Epithelial cell of proximal tubule (primary cell): ENCODE measurements around the gene STAT3. TPM values are rescaled to one million over a fixed set of nuclear protein-coding genes. Genes with fewer than 3 reads are reported as not detected.
A peak's percentile ranks its signal among the peaks of the same experiment; 100 is the strongest.

Experiments
- DNase-seq: peaks from one replicate; pipeline ENCODE4 v3.0.0-alpha.2; 2011; ENCODE audit warnings: low read depth
- H3K4me3 ChIP-seq: 2 replicates; pipeline ENCODE4 v1.5.1; 2011; ENCODE audit warnings: low read depth, mild to moderate bottlenecking, low read length
- CTCF ChIP-seq: conservative IDR thresholded peaks from 2 replicates; pipeline ENCODE4 v1.5.1; 2012; ENCODE audit warnings: low read depth, mild to moderate bottlenecking, low read length
- total RNA-seq: library from RNA; depleted of rRNA; stranded (reverse); fragments of >200 nt; gene quantifications from 2 replicates; pipeline ENCODE4 v1.2.3, GENCODE V29; 2015

Gene STAT3
- total RNA-seq, 1 donor from 2014 or later: 63.0 TPM

- TF ChIP-seq CTCF: no peak
- no peak overlapping the region for H3K4me3 ChIP-seq
- DNase-seq: no peak
These were observed 70.9 kb downstream of the STAT3 start for GRCh38 chr17:42317266-42317845.

- DNase-seq: no peak
- H3K4me3 ChIP-seq: no peak overlapping the region
- TF ChIP-seq CTCF: no peak
These were observed 71.5 kb downstream of the STAT3 start for GRCh38 chr17:42316755-42317154.

- H3K4me3 ChIP-seq: no peak overlapping the region
- no peak for TF ChIP-seq CTCF
- DNase-seq: no peak
These were observed 72.7 kb downstream of the STAT3 start for GRCh38 chr17:42315402-42316156.

GRCh38 chr17:42313773-42314566 is 74.3 kb downstream of the STAT3 start:
- no peak for DNase-seq

GRCh38 chr17:42313389-42313772 is 74.9 kb downstream of the STAT3 start:
- H3K4me3 ChIP-seq: no peak overlapping the region
- DNase-seq: no peak
- TF ChIP-seq CTCF: no peak

More at GRCh38 chr17:42313773-42314566, 74.3 kb downstream of the STAT3 start:
- TF ChIP-seq CTCF: no peak
- H3K4me3 ChIP-seq: no peak overlapping the region

GRCh38 chr17:42312285-42313130 is 75.7 kb downstream of the STAT3 start:
- TF ChIP-seq CTCF: peak; percentile 69
- DNase-seq: no peak
- no peak overlapping the region for H3K4me3 ChIP-seq
